Hair follicular keratinocyte (primary cell): ENCODE measurements around the gene MARK1. TPM values are rescaled to one million over a fixed set of nuclear protein-coding genes. Genes with fewer than 3 reads are reported as not detected.

Source experiments
- total RNA-seq: library from RNA; depleted of rRNA; stranded (reverse); fragments of >200 nt; gene quantifications from 2 replicates; pipeline ENCODE4 v1.2.3, GENCODE V29; 2015

MARK1 gene
- total RNA-seq: 7.1 and 81.1 TPM in 2 replicates

GRCh38 chr1:220527908-220528678, at the start of gene MARK1:
MARK1 (plus strand) TSS chr1:220528136; CDS start chr1:220528823, 687 bp downstream.

GRCh38 chr1:220690140-220691052, 162.5 kb downstream of the MARK1 start, which contains the start of gene C1orf115:
C1orf115 (plus strand) TSS chr1:220690363; CDS start chr1:220690403, 40 bp downstream.

Other genes with a start within 250 kb of the MARK1 start
- gene C1orf115, start 162.2 kb downstream of the MARK1 start, total RNA-seq: 1.1 and 1.6 TPM in 2 replicates
- gene MTARC2, start 220.2 kb downstream of the MARK1 start, total RNA-seq: 0.70 and 2.5 TPM in 2 replicates